ENCODE measurements around the gene CLDN19. TPM values are rescaled to one million over a fixed set of nuclear protein-coding genes. Genes with fewer than 3 reads are reported as not detected.

Gene CLDN19
- total and polyA plus RNA-seq, 2 of the 8 experiments (the other 6 are each of a cell fraction or from before 2014, with no cell fraction given), result 9.7 to 17.2 TPM

- POLR2A ChIA-PET (ENCODE audit: partially characterized antibody), result interaction anchor here (1.0 to 2.3 kb wide), 2 partner anchors 9 to 10 kb away, joined by 4 to 9 read pairs; no protein-coding TSS in a partner anchor
- Histone ChIP-seq H3K79me1 (ENCODE audit: low read depth, low read length) (no peaks in the 10 kb centered on the region), H2BK12ac (ENCODE audit: low read depth, low read length) (no peak overlapping the region), H3K18ac (ENCODE audit: extremely low read depth, low read length) (no peak overlapping the region), H3K4me1 (replicated peaks in 1 of 4; ENCODE audit: control insufficient read depth in 3 of 4, insufficient read depth in 4 of 4, low read length in 3 of 4) (peaks cover 0 to 8% (median under 1%) of the 10 kb centered on the region in 4 experiments; a peak in 2 of 7 replicates), H3K27me3 (replicated peaks in 1 of 4; ENCODE audit: control insufficient read depth in 3 of 4, extremely low read depth in 1 of 4, insufficient read depth in 3 of 4, low read length in 3 of 4) (no peaks in the 10 kb centered on the region), H3K14ac (ENCODE audit: insufficient read length) (no peak overlapping the region), H2AK5ac (ENCODE audit: low read depth, low read length) (no peak overlapping the region), H2BK5ac (ENCODE audit: low read depth, low read length) (no peak overlapping the region; the same call in 1 of the 2 replicates), H4K20me1 (replicated peaks in 1 of 2; ENCODE audit: control insufficient read depth in 1 of 2, insufficient read depth in 2 of 2, low read length in 2 of 2) (peaks cover 0 to 2% of the 10 kb centered on the region in 2 experiments), H3K56ac (replicated peaks; ENCODE audit: insufficient read length, low read depth, low read length) (no peak overlapping the region), H3K4me3 (ENCODE audit: extremely low read depth in 1 of 4, insufficient read depth in 2 of 4, low read depth in 3 of 4, low read length in 4 of 4) (no peak overlapping the region), H4K5ac (ENCODE audit: insufficient read length, low read depth, low read length) (no peak overlapping the region), H2BK20ac (ENCODE audit: low read length) (no peak overlapping the region), H2BK120ac (replicated peaks; ENCODE audit: low read depth, low read length) (no peak overlapping the region), H3K79me2 (ENCODE audit: control insufficient read depth in 1 of 2, insufficient read depth in 2 of 2, low read length in 2 of 2) (no peaks in the 10 kb centered on the region), H3K36me3 (ENCODE audit: control insufficient read depth in 2 of 4, insufficient read depth in 4 of 4, low read length in 3 of 4) (peaks cover 0 to 10% (median 3%) of the 10 kb centered on the region in 4 experiments; a peak in 3 of 8 replicates), H3K4me2 (ENCODE audit: insufficient read depth in 1 of 2, low read depth in 2 of 2, low read length in 2 of 2) (no peak overlapping the region), H3K23me2 (ENCODE audit: low read depth, low read length) (no peaks in the 10 kb centered on the region), H3K27ac (ENCODE audit: low read depth, low read length) (no peak overlapping the region), H4K8ac (ENCODE audit: extremely low read depth, insufficient read depth, low read length) (no peak overlapping the region; the same call in 1 of the 2 replicates), H3K9me3 (ENCODE audit: insufficient read depth in 2 of 2, low read depth in 1 of 2, low read length in 1 of 2) (no peaks in the 10 kb centered on the region), H2AFZ (ENCODE audit: low read length) (no peak overlapping the region), H3K9ac (replicated peaks in 1 of 4; ENCODE audit: extremely low read depth in 1 of 4, low read depth in 3 of 4, low read length in 3 of 4) (no peak overlapping the region), H4K91ac (replicated peaks; ENCODE audit: insufficient read length, low read length) (no peak overlapping the region), H3K4ac (replicated peaks; ENCODE audit: insufficient read length, low read depth, low read length) (no peak overlapping the region), H2BK15ac (ENCODE audit: low read length) (no peak overlapping the region), H3K23ac (ENCODE audit: insufficient read length) (no peak overlapping the region)
- 88% methylated on average over 18 of the region's 18 CpGs; no CpG with 5 or more reads in 1 of the 2 experiments for WGBS, 2 experiments (ENCODE audit: extremely low coverage in 1 of 2, insufficient coverage in 1 of 2, insufficient read length in 1 of 2, insufficient replicate concordance in 2 of 2, low coverage in 1 of 2, low lambda C conversion rate in 2 of 2, missing lambda C conversion rate in 1 of 2)
- CTCF ChIA-PET (ENCODE audit: partially characterized antibody), result interaction anchor here (1.0 to 4.7 kb wide), 5 partner anchors 11 to 289 kb away, joined by 3 to 22 read pairs (median 4); no protein-coding TSS in a partner anchor
- FAIRE-seq (no peak), DNase-seq (ENCODE audit: low read depth in 1 of 2, low spot score in 2 of 2) (no peak)
- no peak for TF ChIP-seq TAF1 (IDR thresholded peaks at IDR 0.05; ENCODE audit: low read depth, low read length)
- no peak for TF ChIP-seq BRCA1 (IDR thresholded peaks at IDR 0.05; ENCODE audit: low read depth, low read length)
- no peak for TF ChIP-seq SIN3A (conservative IDR thresholded peaks at IDR 0.05 in 1 of 2, IDR thresholded peaks at IDR 0.05 in 1 of 2; ENCODE audit: low read depth in 1 of 2, low read length in 2 of 2)
- TF ChIP-seq TEAD4 (IDR thresholded peaks at IDR 0.05; ENCODE audit: low read depth, low read length), result no peak
- TF ChIP-seq ASH2L (IDR thresholded peaks at IDR 0.05; ENCODE audit: low read length), result no peak
- TF ChIP-seq RNF2 (IDR thresholded peaks at IDR 0.05; ENCODE audit: borderline replicate concordance, low read depth, low read length, missing control alignments, poor library complexity, severe bottlenecking), result no peak
- no peak for TF ChIP-seq RBBP5 (IDR thresholded peaks at IDR 0.05; ENCODE audit: borderline replicate concordance, low read depth, low read length)
Observed at GRCh38 chr1:42784547-42784945, 44.5 kb upstream of the CLDN19 start.

Data from H1 (cell line).